HG02884 (cell line): ENCODE results near the gene SLC5A1.
"Not testable (repeated sequence)": the region's sequence is repeated elsewhere in the genome, so short reads cannot be mapped to it uniquely, and the experiment has no call there.

Source experiments
- ATAC-seq: cut with Tn5 transposase; IDR thresholded peaks from one replicate; pipeline ENCODE4 v1.9.1; 2021; ENCODE audit warnings: mild to moderate bottlenecking, moderate library complexity; ENCODE audit not compliant: unreplicated experiment

The SLC5A1 gene

GRCh38 chr22:32083814-32084213 lies 40.8 kb downstream of the SLC5A1 start:
- no peak for ATAC-seq

GRCh38 chr22:32088084-32088483 lies 45.0 kb downstream of the SLC5A1 start:
- no peak for ATAC-seq

- ATAC-seq: no peak
These were observed 54.0 kb downstream of the SLC5A1 start for GRCh38 chr22:32097018-32097417.

- ATAC-seq: no peak
These were observed 54.9 kb downstream of the SLC5A1 start for GRCh38 chr22:32097881-32098499.

- no peak for ATAC-seq
These were observed 57.6 kb downstream of the SLC5A1 start for GRCh38 chr22:32100711-32101110.

GRCh38 chr22:32103658-32104315 lies 60.7 kb downstream of the SLC5A1 start:
- ATAC-seq: no peak

- ATAC-seq: no peak
These were observed 63.9 kb downstream of the SLC5A1 start for GRCh38 chr22:32106930-32107329.

GRCh38 chr22:32112380-32112779 lies 69.3 kb downstream of the SLC5A1 start:
- ATAC-seq: no peak

- ATAC-seq: no peak
These were observed 76.6 kb downstream of the SLC5A1 start for GRCh38 chr22:32119568-32120235.

GRCh38 chr22:32120603-32121002 lies 77.5 kb downstream of the SLC5A1 start:
- no peak for ATAC-seq

GRCh38 chr22:32122899-32123298 lies 79.8 kb downstream of the SLC5A1 start:
- no peak for ATAC-seq

GRCh38 chr22:32123657-32124056 lies 80.6 kb downstream of the SLC5A1 start:
- no peak for ATAC-seq

GRCh38 chr22:32127904-32128303 lies 84.8 kb downstream of the SLC5A1 start:
- no peak for ATAC-seq

GRCh38 chr22:32130464-32130863 lies 87.4 kb downstream of the SLC5A1 start:
- no peak for ATAC-seq

- ATAC-seq: no peak
These were observed 89.1 kb downstream of the SLC5A1 start for GRCh38 chr22:32132126-32132525.

- no peak for ATAC-seq
These were observed 89.7 kb downstream of the SLC5A1 start for GRCh38 chr22:32132783-32133182.

GRCh38 chr22:32134796-32135195 lies 91.7 kb downstream of the SLC5A1 start:
- not testable (repeated sequence) for ATAC-seq

GRCh38 chr22:32135958-32136357 lies 92.9 kb downstream of the SLC5A1 start:
- ATAC-seq: not testable (repeated sequence)

GRCh38 chr22:32136881-32137280 lies 93.8 kb downstream of the SLC5A1 start:
- ATAC-seq: not testable (repeated sequence)

GRCh38 chr22:32137731-32138324 lies 94.8 kb downstream of the SLC5A1 start:
- ATAC-seq: not testable (repeated sequence)

GRCh38 chr22:32138576-32138975 lies 95.5 kb downstream of the SLC5A1 start:
- ATAC-seq: not testable (repeated sequence)

- ATAC-seq: not testable (repeated sequence)
These were observed 97.6 kb downstream of the SLC5A1 start for GRCh38 chr22:32140688-32141087.
